ENCODE measurements around the gene UNC79.

The UNC79 gene

DNA sequence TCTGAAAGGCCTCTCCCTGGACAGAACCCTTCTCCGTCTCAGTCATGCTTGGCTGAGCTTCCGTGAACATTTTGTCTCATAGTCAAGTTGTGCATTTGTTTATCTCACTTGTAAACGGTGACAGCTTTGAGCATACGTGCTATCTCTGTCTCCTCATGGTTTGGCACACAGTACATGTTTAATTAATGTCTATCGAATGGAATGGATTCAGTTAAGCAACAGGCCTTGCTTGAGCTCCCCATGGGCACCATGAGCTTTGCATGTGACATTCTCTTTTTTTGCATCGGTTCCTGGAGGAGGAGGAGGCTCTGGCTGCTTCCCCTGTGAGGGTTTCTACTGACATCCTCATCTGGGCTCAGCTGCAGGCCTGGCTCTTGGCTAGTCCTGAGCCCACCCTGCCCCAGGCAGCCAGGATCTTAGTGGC lies 277.6 kb downstream of the UNC79 start:
- no peak overlapping the region for H3K9ac ChIP-seq (ENCODE audit: low read length)
- no peaks in the 10 kb centered on the region for H3F3A ChIP-seq (ENCODE audit: insufficient read depth, low read length)
- H3K27me3 ChIP-seq (ENCODE audit: insufficient read depth, low read length) = no peaks in the 10 kb centered on the region; the same call in 1 of the 2 replicates
- H3K4me2 ChIP-seq (ENCODE audit: low read length) = no peak overlapping the region
- no peak for TF ChIP-seq EZH2 (IDR thresholded peaks at IDR 0.05; ENCODE audit: borderline replicate concordance, low read length)
- no peak overlapping the region for H3K4me3 ChIP-seq (ENCODE audit: low read depth, low read length, poor library complexity, severe bottlenecking)
- no peak overlapping the region for H3K27ac ChIP-seq (ENCODE audit: low read depth, low read length, poor library complexity, severe bottlenecking)
- no peaks in the 10 kb centered on the region for H4K20me1 ChIP-seq (ENCODE audit: insufficient read depth, low read length)
- no peaks in the 10 kb centered on the region for H3K4me1 ChIP-seq (ENCODE audit: insufficient read depth, low read length, severe bottlenecking)
- H3K9me3 ChIP-seq (ENCODE audit: low read length) = no peaks in the 10 kb centered on the region
- H3K79me2 ChIP-seq (ENCODE audit: insufficient read depth, low read length) = no peaks in the 10 kb centered on the region
- no peak overlapping the region for H2AFZ ChIP-seq (ENCODE audit: low read length)
- H3K9me2 ChIP-seq (ENCODE audit: low read depth, low read length) = no peaks in the 10 kb centered on the region
- H3K36me3 ChIP-seq (ENCODE audit: insufficient read depth, low read length) = no peaks in the 10 kb centered on the region

- Histone ChIP-seq H3K9me2 (ENCODE audit: low read depth, low read length) (no peaks in the 10 kb centered on the region), H3K4me3 (ENCODE audit: low read depth, low read length, poor library complexity, severe bottlenecking) (no peak overlapping the region), H3K27me3 (ENCODE audit: insufficient read depth, low read length) (no peaks in the 10 kb centered on the region; the same call in 1 of the 2 replicates), H3K4me2 (ENCODE audit: low read length) (no peak overlapping the region), H2AFZ (ENCODE audit: low read length) (no peak overlapping the region), H3K4me1 (ENCODE audit: insufficient read depth, low read length, severe bottlenecking) (no peaks in the 10 kb centered on the region), H3K36me3 (ENCODE audit: insufficient read depth, low read length) (no peaks in the 10 kb centered on the region), H3F3A (ENCODE audit: insufficient read depth, low read length) (no peaks in the 10 kb centered on the region), H4K20me1 (ENCODE audit: insufficient read depth, low read length) (no peaks in the 10 kb centered on the region), H3K27ac (ENCODE audit: low read depth, low read length, poor library complexity, severe bottlenecking) (no peak overlapping the region), H3K9me3 (ENCODE audit: low read length) (no peaks in the 10 kb centered on the region), H3K79me2 (ENCODE audit: insufficient read depth, low read length) (no peaks in the 10 kb centered on the region), H3K9ac (ENCODE audit: low read length) (no peak overlapping the region)
- TF ChIP-seq, protein P1, sequence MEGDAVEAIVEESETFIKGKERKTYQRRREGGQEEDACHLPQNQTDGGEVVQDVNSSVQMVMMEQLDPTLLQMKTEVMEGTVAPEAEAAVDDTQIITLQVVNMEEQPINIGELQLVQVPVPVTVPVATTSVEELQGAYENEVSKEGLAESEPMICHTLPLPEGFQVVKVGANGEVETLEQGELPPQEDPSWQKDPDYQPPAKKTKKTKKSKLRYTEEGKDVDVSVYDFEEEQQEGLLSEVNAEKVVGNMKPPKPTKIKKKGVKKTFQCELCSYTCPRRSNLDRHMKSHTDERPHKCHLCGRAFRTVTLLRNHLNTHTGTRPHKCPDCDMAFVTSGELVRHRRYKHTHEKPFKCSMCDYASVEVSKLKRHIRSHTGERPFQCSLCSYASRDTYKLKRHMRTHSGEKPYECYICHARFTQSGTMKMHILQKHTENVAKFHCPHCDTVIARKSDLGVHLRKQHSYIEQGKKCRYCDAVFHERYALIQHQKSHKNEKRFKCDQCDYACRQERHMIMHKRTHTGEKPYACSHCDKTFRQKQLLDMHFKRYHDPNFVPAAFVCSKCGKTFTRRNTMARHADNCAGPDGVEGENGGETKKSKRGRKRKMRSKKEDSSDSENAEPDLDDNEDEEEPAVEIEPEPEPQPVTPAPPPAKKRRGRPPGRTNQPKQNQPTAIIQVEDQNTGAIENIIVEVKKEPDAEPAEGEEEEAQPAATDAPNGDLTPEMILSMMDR (IDR thresholded peaks at IDR 0.05; ENCODE audit: low read length) = no peak
Measured at GRCh38 chr14:93708800-93709199, 278.1 kb downstream of the UNC79 start.

GRCh38 chr14:93709249-93709648 lies 278.5 kb downstream of the UNC79 start:
- TF ChIP-seq, protein P1 (IDR thresholded peaks at IDR 0.05; ENCODE audit: low read length) = no peak
- TF ChIP-seq EZH2 (IDR thresholded peaks at IDR 0.05; ENCODE audit: borderline replicate concordance, low read length) = no peak
- H4K20me1 ChIP-seq (ENCODE audit: insufficient read depth, low read length) = no peaks in the 10 kb centered on the region
- H3F3A ChIP-seq (ENCODE audit: insufficient read depth, low read length) = no peaks in the 10 kb centered on the region
- no peak overlapping the region for H3K4me3 ChIP-seq (ENCODE audit: low read depth, low read length, poor library complexity, severe bottlenecking)
- no peak overlapping the region for H3K27ac ChIP-seq (ENCODE audit: low read depth, low read length, poor library complexity, severe bottlenecking)
- no peak overlapping the region for H3K4me2 ChIP-seq (ENCODE audit: low read length)
- no peak overlapping the region for H3K9ac ChIP-seq (ENCODE audit: low read length)
- no peaks in the 10 kb centered on the region for H3K79me2 ChIP-seq (ENCODE audit: insufficient read depth, low read length)
- H2AFZ ChIP-seq (ENCODE audit: low read length) = no peak overlapping the region
- H3K9me3 ChIP-seq (ENCODE audit: low read length) = no peaks in the 10 kb centered on the region
- no peaks in the 10 kb centered on the region; the same call in 1 of the 2 replicates for H3K27me3 ChIP-seq (ENCODE audit: insufficient read depth, low read length)
- H3K36me3 ChIP-seq (ENCODE audit: insufficient read depth, low read length) = no peaks in the 10 kb centered on the region
- H3K4me1 ChIP-seq (ENCODE audit: insufficient read depth, low read length, severe bottlenecking) = no peaks in the 10 kb centered on the region
- H3K9me2 ChIP-seq (ENCODE audit: low read depth, low read length) = no peaks in the 10 kb centered on the region

GRCh38 chr14:93712079-93712837 lies 281.5 kb downstream of the UNC79 start:
- H3K4me1 ChIP-seq (ENCODE audit: insufficient read depth, low read length, severe bottlenecking) = no peaks in the 10 kb centered on the region
- no peak for TF ChIP-seq EZH2 (IDR thresholded peaks at IDR 0.05; ENCODE audit: borderline replicate concordance, low read length)
- TF ChIP-seq, protein P1 (IDR thresholded peaks at IDR 0.05; ENCODE audit: low read length) = no peak
- H3K9me2 ChIP-seq (ENCODE audit: low read depth, low read length) = no peaks in the 10 kb centered on the region
- no peak overlapping the region for H3K4me2 ChIP-seq (ENCODE audit: low read length)
- no peaks in the 10 kb centered on the region for H3K36me3 ChIP-seq (ENCODE audit: insufficient read depth, low read length)
- no peak overlapping the region for H3K9ac ChIP-seq (ENCODE audit: low read length)
- no peaks in the 10 kb centered on the region for H3K79me2 ChIP-seq (ENCODE audit: insufficient read depth, low read length)
- H3F3A ChIP-seq (ENCODE audit: insufficient read depth, low read length) = no peaks in the 10 kb centered on the region
- H3K27me3 ChIP-seq (ENCODE audit: insufficient read depth, low read length) = peaks cover 1% of the 10 kb centered on the region; the same call in 1 of the 2 replicates
- H4K20me1 ChIP-seq (ENCODE audit: insufficient read depth, low read length) = no peaks in the 10 kb centered on the region
- no peak overlapping the region for H3K4me3 ChIP-seq (ENCODE audit: low read depth, low read length, poor library complexity, severe bottlenecking)
- no peak overlapping the region for H2AFZ ChIP-seq (ENCODE audit: low read length)
- H3K9me3 ChIP-seq (ENCODE audit: low read length) = no peaks in the 10 kb centered on the region
- H3K27ac ChIP-seq (ENCODE audit: low read depth, low read length, poor library complexity, severe bottlenecking) = no peak overlapping the region

Data from OCI-LY1 (cell line).